Mesendoderm (in vitro differentiated cells): ENCODE results near the gene DPH3.

ENCODE experiments used
- DNase-seq: peaks from one replicate; pipeline ENCODE4 v3.0.0; 2013
- H2AK5ac ChIP-seq: 2 replicates; pipeline ENCODE4 v1.6.1; 2013; ENCODE audit warnings: low read length, inconsistent platforms
- H2BK120ac ChIP-seq: 2 replicates; pipeline ENCODE4 v1.6.1; 2013; ENCODE audit warnings: low read depth, mild to moderate bottlenecking, low read length, moderate library complexity, mixed read lengths
- H2BK15ac ChIP-seq: replicated peaks from 2 replicates; pipeline ENCODE4 v1.6.1; 2013; ENCODE audit warnings: low read depth, mild to moderate bottlenecking, moderate library complexity
- H2BK5ac ChIP-seq: 2 replicates; pipeline ENCODE4 v1.6.1; 2013; ENCODE audit warnings: low read length, inconsistent platforms
- H3K18ac ChIP-seq: 2 replicates; pipeline ENCODE4 v1.6.1; 2013; ENCODE audit warnings: mild to moderate bottlenecking, low read length, mixed read lengths
- H3K23ac ChIP-seq: one replicate; pipeline ENCODE4 v1.6.1; 2013; ENCODE audit warnings: low read length
- H3K27ac ChIP-seq: 2 replicates; pipeline ENCODE4 v1.5.1; 2013; ENCODE audit warnings: low read depth, mild to moderate bottlenecking, inconsistent platforms, low read length, moderate library complexity
- H3K27me3 ChIP-seq: 2 replicates; pipeline ENCODE4 v1.6.1; 2013; ENCODE audit warnings: low read length, control low read depth, mild to moderate bottlenecking, inconsistent platforms; ENCODE audit not compliant: insufficient read depth, poor library complexity
- H3K36me3 ChIP-seq: 2 replicates; pipeline ENCODE4 v1.6.1; 2013; ENCODE audit warnings: low read length, inconsistent platforms; ENCODE audit not compliant: control insufficient read depth, insufficient read depth
- H3K4ac ChIP-seq: one replicate; pipeline ENCODE4 v1.6.1; 2013; ENCODE audit warnings: low read depth, mild to moderate bottlenecking, low read length, moderate library complexity
- H3K4me1 ChIP-seq: 2 replicates; pipeline ENCODE4 v1.6.1; 2013; ENCODE audit warnings: low read depth, low read length, inconsistent platforms; ENCODE audit not compliant: control insufficient read depth
- H3K4me2 ChIP-seq: 2 replicates; pipeline ENCODE4 v1.6.1; 2013; ENCODE audit warnings: low read length
- H3K4me3 ChIP-seq: 2 replicates; pipeline ENCODE4 v1.5.1; 2013; ENCODE audit warnings: mild to moderate bottlenecking, low read length
- H3K56ac ChIP-seq: one replicate; pipeline ENCODE4 v1.6.1; 2013; ENCODE audit warnings: low read length
- H3K79me1 ChIP-seq: 2 replicates; pipeline ENCODE4 v1.6.1; 2013; ENCODE audit warnings: low read length, inconsistent platforms
- H3K79me2 ChIP-seq: 2 replicates; pipeline ENCODE4 v1.6.1; 2013; ENCODE audit warnings: mild to moderate bottlenecking, low read length; ENCODE audit not compliant: control insufficient read depth, insufficient read depth
- H3K9ac ChIP-seq: 2 replicates; pipeline ENCODE4 v1.6.1; 2013; ENCODE audit warnings: low read length, inconsistent platforms
- H4K5ac ChIP-seq: one replicate; pipeline ENCODE4 v1.6.1; 2013; ENCODE audit warnings: low read length
- H4K8ac ChIP-seq: one replicate; pipeline ENCODE4 v1.6.1; 2013; ENCODE audit warnings: low read depth, mild to moderate bottlenecking, control low read depth, low read length, moderate library complexity
- WGBS: extraction: QIAGEN DNeasy Blood & Tissue Kit; methylation state at CpG from one replicate; pipeline ENCODE4 v1.1.7; 2013; ENCODE audit warnings: low lambda C conversion rate, missing lambda C conversion rate; ENCODE audit not compliant: insufficient coverage; ENCODE audit errors: extremely low coverage; 5-methylcytosine and 5-hydroxymethylcytosine counted together

The DPH3 gene

GRCh38 chr3:16289144-16289889 is 24.6 kb upstream of the DPH3 start:
- no peak overlapping the region for H3K4me3 ChIP-seq
- H3K4me2 ChIP-seq = no peak overlapping the region
- H3K4me1 ChIP-seq = no peaks in the 10 kb centered on the region
- WGBS = no CpG with 5 or more reads among the region's 2 CpGs
- H3K27ac ChIP-seq = no peak overlapping the region
- H3K79me1 ChIP-seq = no peaks in the 10 kb centered on the region
- no peak overlapping the region for H3K18ac ChIP-seq
- no peak overlapping the region for H4K5ac ChIP-seq
- H2BK5ac ChIP-seq = no peak overlapping the region
- no peak overlapping the region for H2AK5ac ChIP-seq
- no peak overlapping the region for H4K8ac ChIP-seq
- no peak overlapping the region for H3K4ac ChIP-seq
- H3K79me2 ChIP-seq = no peaks in the 10 kb centered on the region
- peak; percentile 47 for DNase-seq
- no peak overlapping the region for H2BK15ac ChIP-seq
- no peaks in the 10 kb centered on the region for H3K27me3 ChIP-seq
- H3K9ac ChIP-seq = no peak overlapping the region
- H2BK120ac ChIP-seq = no peak overlapping the region
- H3K36me3 ChIP-seq = no peaks in the 10 kb centered on the region
- H3K23ac ChIP-seq = no peak overlapping the region
- no peak overlapping the region for H3K56ac ChIP-seq

DNA sequence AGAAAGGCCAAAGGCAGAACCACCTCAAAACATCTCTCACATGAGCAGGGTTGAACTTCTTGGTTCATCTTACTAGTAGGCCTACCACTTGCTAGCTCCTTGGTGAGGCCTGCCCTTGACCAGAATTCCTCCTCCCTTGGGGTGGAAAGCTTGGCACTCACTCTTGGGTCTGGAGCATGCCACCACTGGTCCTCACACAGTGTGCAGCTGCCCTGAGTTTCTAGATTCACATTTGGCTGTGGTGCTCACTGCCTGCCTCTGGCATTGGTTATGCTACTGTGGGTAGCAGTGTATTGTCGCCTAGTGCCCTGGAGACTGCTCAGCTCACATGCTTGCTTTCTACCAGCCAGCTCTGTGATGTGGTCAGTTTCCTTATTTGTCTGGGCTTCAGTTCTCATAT is 23.9 kb upstream of the DPH3 start:
- Histone ChIP-seq H3K4me1 (no peaks in the 10 kb centered on the region), H3K27me3 (no peaks in the 10 kb centered on the region), H2BK120ac (no peak overlapping the region), H3K9ac (no peak overlapping the region), H2AK5ac (no peak overlapping the region), H3K27ac (no peak overlapping the region), H3K79me1 (no peaks in the 10 kb centered on the region), H3K23ac (no peak overlapping the region), H2BK15ac (no peak overlapping the region), H3K18ac (no peak overlapping the region), H2BK5ac (no peak overlapping the region), H3K36me3 (no peaks in the 10 kb centered on the region), H3K4ac (no peak overlapping the region), H4K8ac (no peak overlapping the region), H3K79me2 (no peaks in the 10 kb centered on the region), H3K4me3 (no peak overlapping the region), H3K4me2 (no peak overlapping the region), H4K5ac (no peak overlapping the region), H3K56ac (no peak overlapping the region)
- WGBS = no CpG with 5 or more reads among the region's 1 CpG
- DNase-seq = no peak

DNA sequence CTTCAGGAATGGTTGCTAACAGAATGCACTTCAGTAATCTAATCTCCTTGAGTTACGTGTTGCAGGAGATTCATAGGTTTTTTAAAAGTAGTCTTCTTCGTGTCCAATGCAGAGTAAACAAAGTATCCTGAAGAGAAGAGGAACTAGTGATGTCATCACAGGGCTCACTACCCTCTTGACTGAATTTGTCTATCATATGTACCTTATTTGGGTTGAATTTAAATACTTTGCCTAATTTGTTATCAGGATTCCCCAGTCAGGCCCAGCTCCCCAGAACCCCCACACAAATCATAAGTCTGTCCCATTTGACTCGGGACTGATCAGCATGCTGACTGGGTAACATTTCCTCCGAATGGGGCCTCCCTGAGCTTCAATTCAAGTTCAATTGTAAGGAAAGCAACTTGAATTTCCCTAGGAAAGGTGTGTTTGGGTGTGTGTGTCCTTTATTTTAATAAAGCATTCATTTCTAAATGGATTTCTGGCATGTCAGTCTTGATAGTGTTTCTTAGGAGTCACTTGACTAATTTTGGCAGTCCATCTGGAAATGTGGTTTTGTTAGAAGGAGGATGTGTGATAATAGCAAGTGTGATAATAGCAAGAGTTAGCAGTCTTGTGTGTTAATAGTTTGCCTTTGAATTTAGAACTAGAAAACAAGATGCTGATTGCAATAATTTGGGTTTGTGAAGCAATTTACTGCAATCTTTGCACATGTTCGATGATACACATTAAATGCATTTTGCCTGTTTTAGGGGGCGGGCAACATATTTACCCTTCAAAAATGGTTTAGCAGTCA is 22.2 kb upstream of the DPH3 start:
- H3K23ac ChIP-seq = no peak overlapping the region
- H2BK120ac ChIP-seq = no peak overlapping the region
- H3K4me2 ChIP-seq = no peak overlapping the region
- no peak overlapping the region for H3K56ac ChIP-seq
- DNase-seq = no peak
- no CpG with 5 or more reads among the region's 6 CpGs for WGBS
- no peak overlapping the region for H3K9ac ChIP-seq
- no peaks in the 10 kb centered on the region for H3K27me3 ChIP-seq
- no peak overlapping the region for H2BK5ac ChIP-seq
- H2BK15ac ChIP-seq = no peak overlapping the region
- no peaks in the 10 kb centered on the region for H3K79me1 ChIP-seq
- no peak overlapping the region for H3K4me3 ChIP-seq
- peaks cover 2% of the 10 kb centered on the region for H3K36me3 ChIP-seq
- H4K8ac ChIP-seq = no peak overlapping the region
- no peak overlapping the region for H3K4ac ChIP-seq
- H3K4me1 ChIP-seq = no peaks in the 10 kb centered on the region
- no peaks in the 10 kb centered on the region for H3K79me2 ChIP-seq
- H4K5ac ChIP-seq = no peak overlapping the region
- H3K18ac ChIP-seq = no peak overlapping the region
- H2AK5ac ChIP-seq = no peak overlapping the region
- H3K27ac ChIP-seq = no peak overlapping the region

GRCh38 chr3:16286161-16286560 is 21.4 kb upstream of the DPH3 start:
- Histone ChIP-seq H3K27ac (no peak overlapping the region), H3K79me1 (no peaks in the 10 kb centered on the region), H3K36me3 (peaks cover 2% of the 10 kb centered on the region), H2BK120ac (no peak overlapping the region), H3K18ac (no peak overlapping the region), H3K27me3 (no peaks in the 10 kb centered on the region), H3K23ac (no peak overlapping the region), H3K4me1 (no peaks in the 10 kb centered on the region), H2BK5ac (no peak overlapping the region), H2AK5ac (no peak overlapping the region), H3K79me2 (no peaks in the 10 kb centered on the region), H3K4me3 (no peak overlapping the region), H4K5ac (no peak overlapping the region), H3K9ac (no peak overlapping the region), H3K4ac (no peak overlapping the region), H2BK15ac (no peak overlapping the region), H3K4me2 (no peak overlapping the region), H4K8ac (no peak overlapping the region), H3K56ac (no peak overlapping the region)
- WGBS = no CpG with 5 or more reads among the region's 3 CpGs
- no peak for DNase-seq

DNA sequence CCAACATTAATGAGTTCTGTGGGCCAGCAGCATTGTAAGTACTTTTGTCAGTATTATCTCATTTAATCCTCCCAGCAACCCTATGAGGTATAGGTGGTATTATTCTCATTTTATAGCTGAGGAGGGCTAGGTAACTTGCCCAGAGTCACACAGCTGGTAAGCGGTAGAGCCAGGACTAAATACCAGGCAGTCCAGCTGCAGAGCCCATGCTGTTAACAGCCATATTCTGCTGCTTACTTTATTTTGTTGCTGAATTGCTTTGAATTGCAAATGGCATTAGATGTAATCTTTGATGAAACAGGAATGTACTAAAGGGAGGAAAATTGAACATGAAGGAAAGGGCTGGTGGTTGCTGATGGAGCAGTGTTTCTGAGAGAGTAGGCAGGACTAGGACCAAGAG is 19.9 kb upstream of the DPH3 start:
- no peaks in the 10 kb centered on the region for H3K79me1 ChIP-seq
- no peaks in the 10 kb centered on the region for H3K27me3 ChIP-seq
- H3K9ac ChIP-seq = no peak overlapping the region
- no peak for DNase-seq
- no peak overlapping the region for H3K18ac ChIP-seq
- no peak overlapping the region for H3K4me2 ChIP-seq
- no peak overlapping the region for H4K5ac ChIP-seq
- H2AK5ac ChIP-seq = no peak overlapping the region
- no peak overlapping the region for H3K4ac ChIP-seq
- no peak overlapping the region for H2BK15ac ChIP-seq
- WGBS = no CpG with 5 or more reads among the region's 1 CpG
- H3K4me3 ChIP-seq = no peak overlapping the region
- peaks cover 2% of the 10 kb centered on the region for H3K36me3 ChIP-seq
- H3K79me2 ChIP-seq = no peaks in the 10 kb centered on the region
- no peak overlapping the region for H4K8ac ChIP-seq
- H3K4me1 ChIP-seq = no peaks in the 10 kb centered on the region
- H3K56ac ChIP-seq = no peak overlapping the region
- H2BK120ac ChIP-seq = no peak overlapping the region
- H3K23ac ChIP-seq = no peak overlapping the region
- H3K27ac ChIP-seq = no peak overlapping the region
- no peak overlapping the region for H2BK5ac ChIP-seq
